ENCODE results near the gene HMCN1. TPM values are rescaled to one million over a fixed set of nuclear protein-coding genes. Genes with fewer than 3 reads are reported as not detected.

Gene HMCN1
- total RNA-seq, 4 donors from 2014 or later, result 53.0 to 87.9 (median 76.8) TPM

GRCh38 chr1:186240436-186240835 lies 506.2 kb downstream of the HMCN1 start:
- WGBS, result 97% methylated on average over 1 of the region's 1 CpG
- intact Hi-C loops (cut with DNase I), result no loop called here
- no peaks in the 10 kb centered on the region for H3K9me3 ChIP-seq
- TF ChIP-seq POLR2AphosphoS5 (IDR thresholded peaks at IDR 0.05) (no peak), POLR2A (IDR thresholded peaks at IDR 0.05; ENCODE audit: low read depth) (no peak), EP300 (IDR thresholded peaks at IDR 0.05) (no peak), CTCF (IDR thresholded peaks at IDR 0.05) (no peak)
- DNase-seq (ENCODE audit: extremely low spot score), result no peak
- no peak overlapping the region for H3K27ac ChIP-seq (replicated peaks in 1 of 4)
- no peaks in the 10 kb centered on the region for H3K4me1 ChIP-seq
- H3K27me3 ChIP-seq, result no peaks in the 10 kb centered on the region
- no peaks in the 10 kb centered on the region for H3K36me3 ChIP-seq
- H3K4me3 ChIP-seq, result no peak overlapping the region

Data from esophagus muscularis mucosa (tissue), 4 donors.